Measurements from ENCODE around the gene ANTXR2. TPM values are rescaled to one million over a fixed set of nuclear protein-coding genes. Genes with fewer than 3 reads are reported as not detected.
"Not testable (repeated sequence)": the region's sequence is repeated elsewhere in the genome, so short reads cannot be mapped to it uniquely, and the experiment has no call there.

The ANTXR2 gene
- total RNA-seq, 1 donor from 2014 or later: 1.8 TPM

DNA sequence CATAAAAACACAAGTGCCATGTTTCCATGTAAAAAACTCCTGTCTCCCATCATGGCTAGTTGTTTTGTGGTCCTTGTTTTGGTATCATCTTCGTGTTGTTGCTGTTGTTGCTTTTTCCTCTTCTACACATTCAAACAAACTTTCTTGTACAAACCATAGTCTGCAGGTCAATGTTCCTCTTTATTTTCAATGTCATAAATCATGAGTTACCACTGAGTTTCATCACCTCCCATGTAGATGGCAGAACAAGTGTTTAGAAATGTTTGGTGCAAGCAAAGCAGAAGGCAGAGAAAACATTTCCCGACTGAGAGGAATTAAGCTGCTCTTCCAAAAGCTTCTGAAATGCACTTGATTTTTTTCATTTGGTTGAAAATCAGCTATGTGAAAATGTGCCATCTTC lies 166.0 kb downstream of the ANTXR2 start:
- no peak for ATAC-seq

DNA sequence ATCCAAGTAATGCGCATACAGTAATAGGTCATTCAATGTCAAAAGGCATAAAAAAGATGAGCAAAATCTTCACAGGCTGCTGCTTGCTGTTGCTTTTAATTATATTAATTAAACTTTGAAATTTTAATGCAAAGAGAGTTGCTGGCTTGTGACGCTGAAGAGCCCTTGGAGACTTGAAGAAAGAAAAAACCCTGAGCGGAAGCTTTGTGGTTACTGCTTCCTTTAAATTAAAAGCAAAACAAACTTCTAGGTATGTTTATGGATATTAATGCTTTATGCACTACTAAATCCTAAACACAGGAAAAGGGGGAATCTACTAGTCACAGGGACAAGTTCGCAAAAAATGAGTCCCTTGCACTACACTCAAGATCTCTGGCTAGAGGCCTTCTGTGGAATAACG lies 166.7 kb downstream of the ANTXR2 start:
- ATAC-seq: no peak

DNA sequence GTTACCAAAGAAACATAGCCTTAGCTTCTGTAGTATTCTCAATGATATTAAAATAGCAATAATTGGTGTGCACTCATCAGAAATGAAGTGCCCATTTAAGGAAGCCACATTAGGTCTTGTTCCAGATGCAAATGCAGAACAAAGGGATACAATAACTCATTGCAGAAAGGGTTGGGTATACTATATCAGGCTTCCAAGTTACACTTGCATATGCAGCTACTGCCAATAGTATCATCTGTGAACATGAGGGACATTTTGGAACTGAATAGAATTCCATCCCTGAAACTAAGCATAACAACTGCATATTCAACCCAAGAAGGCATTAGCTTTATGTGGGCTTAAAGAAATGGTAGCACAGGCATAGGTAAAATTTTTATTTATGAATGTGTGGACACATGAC lies 167.8 kb downstream of the ANTXR2 start:
- no peak for ATAC-seq

DNA sequence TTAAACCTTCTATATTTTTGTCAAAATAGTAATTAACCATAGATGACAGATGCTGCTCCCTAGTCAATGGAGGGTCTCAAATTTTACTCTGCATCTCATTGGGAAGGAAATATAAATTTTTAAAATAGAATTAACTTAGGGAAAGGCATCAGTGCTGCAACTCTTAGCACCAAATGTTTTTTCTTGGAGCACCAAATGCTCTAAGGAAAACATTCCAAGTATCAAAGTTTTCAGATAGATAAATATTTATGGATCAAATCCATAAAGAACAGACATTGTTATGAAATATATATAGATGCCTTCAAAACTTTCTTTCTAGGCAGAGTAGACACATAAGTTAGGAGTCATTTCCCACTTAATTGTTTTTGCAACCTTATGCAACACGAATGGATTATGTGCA lies 168.7 kb downstream of the ANTXR2 start:
- ATAC-seq: no peak

DNA sequence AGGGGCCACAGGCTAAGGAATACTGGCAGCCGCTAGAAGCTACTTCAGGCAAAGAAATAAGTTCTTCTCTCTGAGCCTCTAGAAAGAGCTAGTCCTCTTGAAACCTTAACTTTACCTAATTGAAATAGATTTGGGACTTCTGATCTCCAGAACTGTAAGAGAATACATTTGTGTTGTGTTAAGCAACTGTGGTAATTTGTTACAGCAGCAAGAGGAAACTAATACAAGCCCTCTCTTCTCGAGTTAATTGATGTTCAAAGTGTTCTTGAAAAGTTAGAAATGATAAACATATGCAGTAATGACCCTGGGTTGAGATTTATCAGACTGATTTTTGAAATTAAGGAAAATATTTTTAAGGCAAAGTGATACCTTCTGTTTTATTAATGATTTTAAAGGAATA lies 172.8 kb downstream of the ANTXR2 start:
- ATAC-seq: no peak

DNA sequence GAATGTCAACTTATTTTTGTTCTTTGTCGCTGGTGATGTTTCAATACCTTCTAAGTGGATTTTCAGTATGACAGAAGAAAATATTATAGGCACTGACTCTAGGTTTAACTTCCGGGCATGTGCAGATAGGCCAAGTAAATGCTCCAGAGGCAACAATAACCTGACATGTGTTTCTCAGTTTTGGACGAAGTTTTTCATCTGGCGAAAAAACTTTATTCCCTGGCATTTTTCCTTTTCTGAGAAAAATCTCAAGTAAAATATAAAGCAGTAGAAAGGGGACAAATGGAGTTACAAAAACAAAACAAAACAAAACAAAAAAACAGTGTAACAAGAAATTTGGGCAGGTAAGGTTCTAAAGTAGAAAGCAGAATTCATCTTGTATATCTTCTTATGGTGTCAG lies 173.5 kb downstream of the ANTXR2 start:
- ATAC-seq: no peak

DNA sequence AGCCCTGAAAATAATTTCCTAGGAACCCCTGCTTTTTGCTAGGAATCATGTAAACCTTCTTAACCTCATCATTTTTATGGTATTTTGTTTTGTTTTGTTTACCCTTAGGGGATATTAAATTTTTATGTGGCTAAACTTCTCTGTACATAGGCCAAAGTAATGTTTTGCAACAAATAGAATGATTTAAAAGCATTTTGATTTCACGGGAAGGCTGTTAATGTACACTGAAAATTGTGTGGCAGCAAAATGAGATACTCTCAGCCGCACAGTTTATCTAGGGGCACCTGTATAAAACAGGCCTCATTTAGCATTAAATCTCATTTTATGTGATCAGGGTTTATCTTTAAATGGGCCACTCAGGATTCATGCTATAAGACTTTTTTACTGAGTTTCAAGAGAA lies 175.0 kb downstream of the ANTXR2 start:
- ATAC-seq: no peak

DNA sequence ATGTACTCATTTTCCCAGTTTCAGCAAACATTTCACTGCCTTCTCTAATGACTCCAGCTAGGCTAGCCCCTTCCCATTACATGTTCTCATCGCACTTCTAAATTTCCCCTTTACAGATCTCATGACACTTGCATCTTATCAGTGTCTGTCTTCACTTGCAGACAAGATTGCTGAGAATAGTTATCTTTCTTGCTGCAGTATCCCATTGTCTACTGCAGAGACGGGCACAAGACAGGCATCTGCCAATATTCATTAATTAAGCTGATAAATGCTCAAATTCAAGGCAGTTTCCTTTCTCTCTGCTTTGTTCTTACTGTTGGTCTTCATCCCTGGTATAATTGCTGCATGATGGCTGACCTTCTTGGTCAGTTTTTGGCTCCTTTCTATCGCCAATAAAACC lies 175.9 kb downstream of the ANTXR2 start:
- no peak for ATAC-seq

DNA sequence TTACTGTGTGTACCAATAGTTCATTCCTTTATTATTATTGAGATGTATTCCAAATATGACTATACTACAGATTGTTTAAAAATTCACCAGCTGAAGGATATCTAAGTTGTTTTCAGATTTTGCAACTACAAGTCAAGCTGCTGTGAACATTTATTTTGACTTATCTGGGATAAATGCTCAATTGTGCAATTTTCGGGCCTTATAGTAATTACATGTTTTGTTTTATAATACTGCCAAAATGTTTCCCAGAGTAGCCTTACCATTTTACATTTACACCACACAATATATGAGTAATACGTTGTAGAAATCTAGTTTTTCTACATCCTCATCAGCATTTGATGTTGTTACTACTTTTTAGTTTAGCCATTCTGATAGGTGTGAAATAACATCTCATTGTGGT lies 179.6 kb downstream of the ANTXR2 start:
- no peak for ATAC-seq

DNA sequence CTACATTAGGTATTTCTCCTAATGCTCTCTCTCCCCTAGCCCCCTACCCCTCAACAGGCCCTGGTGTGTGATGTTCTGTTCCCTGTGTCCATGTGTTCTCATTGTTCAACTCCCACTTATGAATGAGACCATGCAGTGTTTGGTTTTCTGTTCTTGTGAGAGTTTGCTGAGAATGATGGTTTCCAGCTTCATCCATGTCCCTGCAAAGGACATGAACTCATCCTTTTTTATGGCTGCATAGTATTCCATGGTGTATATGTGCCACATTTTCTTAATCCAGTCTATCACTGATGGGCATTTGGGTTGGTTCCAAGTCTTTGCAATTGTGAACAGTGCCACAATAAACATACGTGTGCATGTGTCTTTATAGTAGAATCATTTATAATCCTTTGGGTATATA lies 184.0 kb downstream of the ANTXR2 start:
- ATAC-seq: not testable (repeated sequence)

DNA sequence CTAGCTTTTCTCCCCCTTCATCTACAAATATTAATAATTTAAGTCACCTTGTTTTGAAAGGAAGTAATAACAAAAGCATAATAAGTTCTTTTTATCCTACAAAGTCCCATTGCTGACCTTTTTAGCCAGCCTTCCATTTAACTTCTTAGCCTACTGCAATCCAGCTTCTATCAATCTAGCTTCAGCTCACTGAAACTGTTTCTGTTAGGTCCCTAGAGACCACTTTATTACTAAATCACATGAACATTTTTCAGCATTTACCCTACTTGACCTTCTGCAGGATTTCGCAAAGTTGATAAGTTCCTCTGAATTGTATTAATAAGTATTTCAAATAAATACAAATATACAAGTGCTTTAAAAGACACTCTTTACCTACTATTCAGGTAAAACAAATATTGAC lies 186.5 kb downstream of the ANTXR2 start:
- no peak for ATAC-seq

DNA sequence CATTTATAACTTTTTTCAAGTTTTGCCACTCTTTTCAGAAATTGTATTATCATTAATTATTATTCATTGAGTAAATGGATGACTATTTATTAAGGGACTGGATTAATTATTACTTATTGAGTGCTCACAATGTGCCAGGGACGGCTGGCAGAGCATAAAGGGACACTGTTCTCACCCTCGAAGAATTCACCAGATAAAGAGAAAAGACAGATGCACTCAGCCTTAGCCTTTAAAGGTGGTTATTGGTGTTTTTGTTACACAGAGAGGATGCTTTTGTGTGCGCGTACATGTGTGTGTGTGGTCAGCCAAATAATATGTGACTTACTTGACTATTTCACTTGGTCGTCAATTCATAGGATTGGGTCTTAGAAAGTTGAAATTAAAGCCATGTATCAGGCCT lies 187.0 kb downstream of the ANTXR2 start:
- ATAC-seq: no peak

DNA sequence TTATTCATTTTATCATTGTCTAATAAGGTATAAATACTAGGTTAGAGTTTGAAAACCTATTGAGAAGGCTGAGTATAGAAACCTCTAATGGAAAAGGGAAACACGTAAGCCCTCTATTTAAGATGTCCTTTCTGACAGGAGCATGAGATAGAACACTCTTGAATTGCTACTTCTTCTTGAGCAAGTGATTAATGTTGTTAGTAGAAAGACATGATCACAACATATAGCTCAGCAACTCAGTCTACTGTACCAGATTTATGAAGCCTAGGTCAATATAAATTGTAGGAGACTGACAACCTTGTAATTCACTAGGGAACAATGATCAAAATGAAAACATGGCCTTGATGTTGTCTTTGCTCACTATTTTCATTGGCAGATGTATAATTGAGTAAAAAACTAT lies 189.7 kb downstream of the ANTXR2 start:
- no peak for ATAC-seq

DNA sequence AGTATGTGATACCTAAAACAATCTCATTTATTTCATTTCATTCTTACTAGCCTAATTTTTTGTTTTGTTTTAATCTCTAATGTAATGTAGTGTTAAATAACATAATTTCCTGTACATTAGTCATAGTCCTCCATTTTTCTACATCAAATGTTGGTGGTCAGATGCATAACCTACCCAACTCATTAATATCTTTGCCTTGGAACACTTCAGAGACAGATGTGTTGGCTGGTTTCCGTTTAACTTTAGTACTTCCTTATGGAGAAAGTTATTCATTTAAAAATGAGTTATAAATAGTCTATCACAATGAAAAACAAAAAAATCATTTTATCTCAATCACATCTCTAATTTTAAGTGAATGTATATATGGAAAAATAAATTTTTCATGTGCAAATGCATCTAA lies 190.2 kb downstream of the ANTXR2 start:
- no peak for ATAC-seq

DNA sequence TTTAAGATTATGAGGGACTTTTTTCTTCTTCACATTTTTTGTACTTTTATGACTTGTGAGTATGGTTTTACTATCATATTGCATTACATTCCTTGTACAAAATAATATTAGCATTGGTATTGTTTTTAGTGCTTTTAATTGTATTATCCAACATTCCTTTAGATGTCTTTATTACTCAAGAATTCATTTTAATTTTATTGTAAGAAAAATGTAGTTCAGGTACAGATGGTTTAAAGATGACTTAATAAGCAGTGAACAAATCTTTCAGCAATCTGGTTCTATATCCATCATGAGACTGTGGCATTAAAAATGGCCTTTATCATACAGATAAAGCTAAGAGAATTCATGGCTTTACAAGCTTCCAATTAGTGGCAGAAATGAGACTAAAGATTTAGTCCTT lies 191.6 kb downstream of the ANTXR2 start:
- ATAC-seq: no peak

DNA sequence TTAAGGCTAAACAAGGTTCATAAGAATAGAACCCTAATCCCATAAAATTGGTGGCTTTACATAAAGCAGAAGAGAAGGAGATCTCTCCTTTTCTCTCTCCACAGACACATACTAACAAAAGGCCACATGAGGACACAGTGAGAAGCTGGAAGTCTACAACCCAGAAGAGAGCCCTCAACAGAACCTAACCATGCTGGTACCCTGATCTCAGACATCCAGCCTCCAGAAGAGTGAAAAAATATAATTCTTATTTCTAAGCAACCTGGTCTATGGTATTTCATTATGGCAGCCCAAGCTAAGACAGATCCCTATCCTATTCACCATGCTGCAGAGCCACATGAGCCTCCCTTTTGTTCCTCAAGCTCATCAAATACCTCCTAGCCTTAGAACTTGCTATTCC lies 195.5 kb downstream of the ANTXR2 start:
- ATAC-seq: no peak

DNA sequence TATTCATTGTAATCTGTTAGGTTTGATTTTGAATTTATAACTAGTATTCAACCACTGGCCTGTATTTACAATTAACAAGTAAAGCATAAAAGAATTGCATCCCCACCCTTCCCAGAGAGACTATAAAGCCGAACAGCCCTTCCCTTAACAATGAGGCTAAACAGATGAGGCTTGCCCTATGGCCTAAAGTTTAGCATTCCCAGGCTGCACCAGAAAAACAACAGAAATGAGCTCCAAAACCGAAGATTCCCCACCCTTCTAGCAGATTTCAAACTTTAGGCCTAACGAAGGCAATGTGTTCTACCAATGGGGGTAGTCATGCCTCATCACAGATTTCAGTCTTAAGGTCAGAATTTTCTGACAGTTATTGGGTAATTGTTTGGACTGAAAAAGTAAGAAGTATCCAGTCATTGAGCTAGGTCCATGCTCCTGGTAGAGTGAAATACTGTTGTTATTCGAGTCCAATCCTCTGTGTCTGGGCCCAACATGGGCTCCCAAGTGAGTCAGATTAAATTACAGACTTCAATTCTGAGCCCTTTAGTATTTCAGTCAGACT lies 197.6 kb downstream of the ANTXR2 start:
- ATAC-seq: no peak

DNA sequence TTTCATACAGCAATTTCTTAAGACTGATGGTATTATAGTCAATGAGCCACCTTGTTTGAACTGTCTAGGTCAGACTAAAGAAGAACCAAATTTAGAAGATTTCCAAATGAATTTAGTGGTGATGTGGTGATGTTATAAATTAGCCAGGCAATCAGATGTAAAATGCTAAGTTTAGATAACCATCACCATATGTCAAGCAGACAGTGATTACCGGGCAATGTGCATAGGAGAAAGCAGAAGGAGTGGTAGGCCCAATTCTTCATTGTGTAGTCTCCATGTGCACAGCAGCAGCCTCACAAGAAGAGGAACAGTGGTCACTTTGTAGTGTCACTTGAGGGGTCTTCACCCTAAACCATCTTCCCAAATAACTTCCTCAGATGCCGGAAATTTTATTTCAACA lies 198.8 kb downstream of the ANTXR2 start:
- ATAC-seq: no peak

DNA sequence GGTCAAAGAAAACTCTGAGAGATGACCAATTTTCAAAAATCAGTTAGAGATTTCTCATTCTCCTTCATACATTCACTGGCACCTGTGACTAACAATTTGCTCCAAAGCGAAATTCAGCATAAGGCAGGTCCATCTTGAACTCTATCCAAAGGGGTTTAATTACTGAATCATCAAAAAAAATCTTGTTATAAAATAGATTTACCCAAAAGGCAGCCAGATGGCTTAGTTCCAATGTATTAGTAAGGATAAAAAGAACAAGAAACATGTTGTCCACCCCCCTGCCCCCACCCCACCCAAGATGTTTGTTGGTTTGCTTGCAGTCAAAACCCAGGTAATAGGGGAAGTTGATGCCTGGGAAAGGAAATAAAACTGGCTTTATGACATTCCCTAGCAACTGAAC lies 200.3 kb downstream of the ANTXR2 start:
- ATAC-seq: no peak

DNA sequence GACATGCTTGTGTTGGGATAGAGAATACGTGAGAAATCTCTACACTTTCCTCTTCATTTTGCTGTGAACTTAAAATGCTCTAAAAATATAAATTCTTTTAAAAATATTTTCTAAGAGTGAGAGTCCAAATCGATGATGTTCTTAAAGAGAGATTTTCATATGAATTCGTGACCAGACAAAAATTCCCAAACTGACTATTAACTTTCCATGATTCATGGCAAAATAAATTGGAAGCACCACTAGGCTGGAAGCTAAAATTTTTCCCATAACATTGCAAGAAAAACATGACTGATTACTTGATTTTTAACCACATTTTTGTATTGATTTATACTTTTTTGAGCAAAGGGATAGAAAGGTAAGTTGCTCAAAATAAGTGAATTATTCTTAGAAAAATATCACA lies 201.1 kb downstream of the ANTXR2 start:
- ATAC-seq: no peak

DNA sequence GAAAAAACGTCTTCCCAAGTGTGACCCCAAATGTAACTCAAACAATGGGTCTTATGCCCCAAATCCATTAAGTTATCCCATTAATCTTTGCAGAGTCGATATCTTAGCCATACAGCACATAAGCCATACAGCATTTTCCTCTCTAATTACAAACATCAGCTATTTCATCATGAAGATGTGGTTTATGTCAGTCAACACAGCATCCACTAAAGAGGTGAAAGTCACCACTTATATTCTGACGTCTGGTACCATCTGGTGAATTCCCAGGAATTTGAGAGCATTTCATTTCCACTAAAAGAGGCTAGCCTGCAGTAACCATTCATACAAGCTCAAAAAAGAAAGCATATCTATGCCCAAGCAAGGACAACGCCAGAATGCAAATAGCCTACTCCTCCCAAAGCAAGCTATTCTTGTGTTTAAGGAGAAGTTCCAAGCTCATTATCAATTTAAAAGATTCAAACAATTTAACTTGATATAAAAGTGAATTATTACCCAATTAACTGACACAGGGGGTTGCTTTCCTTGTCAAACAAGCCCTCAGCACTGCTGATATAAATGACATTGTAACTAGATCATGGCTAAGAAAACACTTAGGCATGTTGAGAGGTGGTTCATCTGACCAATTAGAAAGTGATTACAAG lies 203.3 kb downstream of the ANTXR2 start:
- no peak for ATAC-seq

DNA sequence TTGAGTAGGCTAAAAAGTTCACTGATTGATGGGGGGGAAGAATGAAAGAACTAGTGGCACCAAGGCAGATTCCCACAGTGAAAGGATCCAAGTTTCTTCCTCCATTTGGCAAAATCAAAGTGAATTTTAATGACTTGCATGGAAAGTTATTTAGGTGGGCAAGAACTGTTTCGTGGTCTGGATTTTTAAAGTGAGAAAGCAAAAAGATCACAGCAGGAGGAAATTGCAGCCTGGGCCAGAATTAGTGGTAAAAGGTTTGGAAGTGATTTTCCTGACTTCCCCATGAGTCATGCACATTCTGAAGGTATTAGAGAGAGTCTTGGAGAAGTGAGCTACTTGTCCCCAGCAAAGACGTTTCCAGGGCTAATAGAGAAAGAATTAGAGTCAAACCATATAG lies 207.8 kb downstream of the ANTXR2 start:
- ATAC-seq: no peak

DNA sequence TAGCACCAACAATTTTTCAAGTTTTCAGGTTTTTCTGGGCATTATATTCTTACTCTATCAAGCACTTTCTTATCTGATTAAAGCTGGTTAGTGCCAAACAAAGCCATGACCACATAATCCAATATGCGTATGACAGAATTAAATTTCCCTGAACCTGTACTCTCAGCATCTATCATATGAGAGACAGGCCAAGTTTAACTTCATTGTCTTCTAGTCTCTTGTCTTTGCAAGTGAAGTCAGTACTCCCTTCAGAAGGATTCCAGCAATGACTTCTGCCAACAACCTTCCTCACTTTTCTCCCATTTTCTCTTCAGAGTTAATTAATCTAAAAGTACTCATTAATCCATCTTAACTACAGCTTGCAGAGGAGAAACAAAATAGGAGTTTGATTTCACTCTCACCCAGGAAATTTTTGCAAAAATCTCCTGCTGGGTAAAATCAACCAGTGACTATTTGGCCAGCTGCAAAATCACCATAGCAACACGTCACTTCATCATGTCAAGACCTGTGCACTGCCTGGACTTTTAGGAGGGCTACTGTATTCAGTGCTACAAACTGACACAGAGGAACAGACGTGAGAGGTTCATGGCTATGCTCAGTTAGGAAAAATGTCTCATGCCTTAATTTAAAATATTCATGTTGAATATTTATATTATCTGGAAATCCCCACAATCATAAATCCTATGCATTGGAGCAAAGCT lies 208.4 kb downstream of the ANTXR2 start:
- ATAC-seq: no peak

DNA sequence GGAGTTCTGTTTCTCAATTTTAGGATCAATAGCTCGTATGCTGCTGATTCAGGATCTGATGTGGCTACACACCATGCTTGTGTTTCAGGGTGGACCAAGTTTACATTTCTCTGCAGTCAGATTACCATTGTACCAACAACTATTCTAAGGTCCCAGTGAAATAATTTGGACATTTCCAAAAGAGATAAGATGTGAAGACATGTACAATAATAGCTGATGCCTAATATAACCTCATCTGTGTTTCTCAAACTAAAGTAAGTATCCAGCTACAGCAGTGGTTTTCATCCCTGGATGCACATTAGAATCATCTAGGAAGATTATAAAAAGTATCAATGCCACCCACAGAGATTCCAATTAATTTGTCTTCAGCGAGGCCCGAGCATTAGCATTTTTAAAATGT lies 209.7 kb downstream of the ANTXR2 start:
- ATAC-seq: no peak

DNA sequence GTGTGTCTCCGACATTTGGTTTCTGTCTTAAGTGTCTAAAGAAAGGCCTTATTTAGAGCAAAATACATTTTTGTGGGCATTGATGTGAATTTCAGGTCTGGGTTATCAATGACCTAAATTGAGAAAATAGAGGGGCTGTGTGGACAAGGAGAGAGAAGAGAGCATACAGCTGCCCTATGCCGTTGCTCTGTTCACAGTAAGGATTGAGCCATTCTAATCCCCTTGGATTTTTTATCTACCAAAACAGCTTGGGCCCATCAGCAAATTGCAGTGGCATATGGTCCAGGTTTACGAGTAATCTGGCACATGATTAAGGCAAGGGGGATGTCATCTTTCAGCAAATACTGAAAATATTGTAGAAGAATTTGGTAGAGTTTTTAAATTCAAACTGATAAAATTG lies 210.2 kb downstream of the ANTXR2 start:
- no peak for ATAC-seq
